ENCODE data around the gene BICC1. TPM values are rescaled to one million over a fixed set of nuclear protein-coding genes. Genes with fewer than 3 reads are reported as not detected.

The BICC1 gene
- total and polyA plus RNA-seq, 2 of the 4 experiments (the other 2 are of a cell fraction) = 5.7 to 42.5 TPM

GRCh38 chr10:58570979-58571378 lies 58.3 kb downstream of the BICC1 start:
- POLR2A ChIA-PET (ENCODE audit: unreplicated experiment) = no interaction called here
- intact Hi-C loops (cut with micrococcal nuclease) = no loop called here
- Histone ChIP-seq H3K4me3 (ENCODE audit: insufficient read depth, low read depth, low read length) (no peak overlapping the region), H3K23ac (ENCODE audit: low read depth, low read length) (no peak overlapping the region), H3K4me1 (ENCODE audit: control insufficient read depth, insufficient read depth, low read length) (peaks cover 4% of the 10 kb centered on the region), H3K4ac (ENCODE audit: low read depth, low read length) (no peak overlapping the region), H3K4me2 (ENCODE audit: low read depth, low read length) (no peak overlapping the region), H2BK120ac (ENCODE audit: low read depth, low read length) (no peak overlapping the region), H3K14ac (replicated peaks; ENCODE audit: low read depth, low read length) (no peak overlapping the region), H2AK9ac (replicated peaks; ENCODE audit: low read depth, low read length, poor library complexity) (no peak overlapping the region), H2AFZ (replicated peaks; ENCODE audit: low read length, poor library complexity) (no peak overlapping the region), H4K8ac (ENCODE audit: low read depth in 2 of 2, low read length in 2 of 2) (no peak overlapping the region), H3K9me3 (ENCODE audit: control insufficient read depth, insufficient read depth, low read length) (peaks cover 2% of the 10 kb centered on the region; the same call in 1 of the 2 replicates), H3K9me1 (ENCODE audit: insufficient read depth, low read length) (peaks cover 2% of the 10 kb centered on the region; the same call in 1 of the 2 replicates), H3K36me3 (ENCODE audit: control insufficient read depth, insufficient read depth, low read length) (0 out of 2 replicates have a peak, but pooled peaks cover 3% of the 10 kb centered on the region), H4K20me1 (ENCODE audit: insufficient read depth, low read length) (peaks cover 15% of the 10 kb centered on the region; the same call in 1 of the 2 replicates), H4K5ac (ENCODE audit: low read depth, low read length) (no peak overlapping the region), H3K56ac (ENCODE audit: extremely low read depth, insufficient read depth, low read length) (no peak overlapping the region), H3K9ac (ENCODE audit: low read depth, low read length) (no peak overlapping the region), H3K18ac (ENCODE audit: low read depth, low read length) (no peak overlapping the region), H2BK5ac (ENCODE audit: low read depth, low read length, poor library complexity, severe bottlenecking) (peak overlapping the region; percentile 10), H4K91ac (ENCODE audit: insufficient read depth, low read depth, low read length) (no peak overlapping the region), H3K27ac (ENCODE audit: insufficient read depth, low read length) (no peak overlapping the region), H2AK5ac (ENCODE audit: low read depth, low read length) (no peak overlapping the region), H3K79me1 (ENCODE audit: low read depth in 1 of 2, low read length in 2 of 2) (peaks cover 28 to 57% of the 10 kb centered on the region in 2 experiments; a peak in 3 of 4 replicates), H2BK20ac (ENCODE audit: low read depth, low read length) (no peak overlapping the region), H2BK15ac (ENCODE audit: low read depth, low read length) (no peak overlapping the region), H3K27me3 (ENCODE audit: control insufficient read depth, insufficient read depth, low read length) (no peaks in the 10 kb centered on the region)
- TF ChIP-seq NFE2L2 (IDR thresholded peaks at IDR 0.05; ENCODE audit: low read depth, low read length) = no peak
- TF ChIP-seq CEBPB (IDR thresholded peaks at IDR 0.05; ENCODE audit: low read depth, low read length) = no peak
- no peak for TF ChIP-seq USF2 (IDR thresholded peaks at IDR 0.05; ENCODE audit: low read depth, low read length)
- TF ChIP-seq FOS (IDR thresholded peaks at IDR 0.05; ENCODE audit: low read depth, low read length) = no peak
- no peak for TF ChIP-seq MAZ (IDR thresholded peaks at IDR 0.05; ENCODE audit: borderline replicate concordance, low read depth, low read length)
- TF ChIP-seq RAD21 (IDR thresholded peaks at IDR 0.05; ENCODE audit: low read length) = no peak
- no peak for TF ChIP-seq POLR2A (IDR thresholded peaks at IDR 0.05; ENCODE audit: low read depth, low read length)
- no peak for TF ChIP-seq BHLHE40 (IDR thresholded peaks at IDR 0.05; ENCODE audit: low read depth, low read length)
- ATAC-seq (ENCODE audit: low read depth) = no peak
- dilution Hi-C loops (cut with HindIII; ENCODE audit: low sequenced_read_pairs, unreplicated experiment) = no loop called here
- DNase-seq = no peak
- no TSS peak for BruUV-seq (replicated peaks)
- CTCF ChIA-PET = no interaction called here
- WGBS, 2 experiments (ENCODE audit: extremely low coverage in 2 of 2, insufficient read length in 1 of 2) = no CpG with 5 or more reads among the region's 2 CpGs
- in situ Hi-C loops (cut with MboI; ENCODE audit: low sequenced_read_pairs) = no loop called here

Measured in IMR-90 (cell line).